Astrocyte (in vitro differentiated cells and primary cell): ENCODE data around the gene TSPY4.
"Not testable (repeated sequence)": the region's sequence is repeated elsewhere in the genome, so short reads cannot be mapped to it uniquely, and the experiment has no call there.

Experiments
- EZH2 ChIP-seq: IDR thresholded peaks from 2 replicates; pipeline ENCODE4 v1.6.1; 2012; ENCODE audit warnings: mild to moderate bottlenecking, low read length, inconsistent platforms; ENCODE audit not compliant: insufficient read depth
- TF ChIP-seq, protein P1 (sequence below): IDR thresholded peaks from 2 replicates; pipeline ENCODE4 v1.5.1; 2011; ENCODE audit warnings: low read depth, mild to moderate bottlenecking, inconsistent platforms, low read length, moderate library complexity; ENCODE audit not compliant: insufficient read depth

DNA sequence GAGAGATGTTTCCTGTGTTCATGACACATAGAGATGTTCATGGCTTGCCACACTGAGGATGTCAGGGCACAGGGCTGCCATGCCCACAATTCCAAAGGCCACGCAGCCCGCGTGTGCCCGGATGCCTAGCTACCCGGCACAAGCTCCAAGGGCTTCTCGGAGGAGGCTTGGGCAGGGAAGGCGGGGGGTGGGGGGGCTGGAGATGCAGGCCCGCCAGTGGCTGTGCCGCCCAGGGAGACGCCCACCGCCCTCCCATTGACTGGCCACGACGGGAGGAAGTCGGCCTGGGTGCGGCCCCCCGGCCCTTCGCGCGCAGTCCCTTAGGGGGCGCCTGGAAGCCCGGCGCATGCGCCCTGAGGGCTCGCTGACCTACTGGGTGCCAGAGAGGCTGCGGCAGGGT is 20.2 kb downstream of the TSPY4 start, which contains the start of gene TSPY8:
- TF ChIP-seq EZH2: not testable (repeated sequence)
- TF ChIP-seq, protein P1, sequence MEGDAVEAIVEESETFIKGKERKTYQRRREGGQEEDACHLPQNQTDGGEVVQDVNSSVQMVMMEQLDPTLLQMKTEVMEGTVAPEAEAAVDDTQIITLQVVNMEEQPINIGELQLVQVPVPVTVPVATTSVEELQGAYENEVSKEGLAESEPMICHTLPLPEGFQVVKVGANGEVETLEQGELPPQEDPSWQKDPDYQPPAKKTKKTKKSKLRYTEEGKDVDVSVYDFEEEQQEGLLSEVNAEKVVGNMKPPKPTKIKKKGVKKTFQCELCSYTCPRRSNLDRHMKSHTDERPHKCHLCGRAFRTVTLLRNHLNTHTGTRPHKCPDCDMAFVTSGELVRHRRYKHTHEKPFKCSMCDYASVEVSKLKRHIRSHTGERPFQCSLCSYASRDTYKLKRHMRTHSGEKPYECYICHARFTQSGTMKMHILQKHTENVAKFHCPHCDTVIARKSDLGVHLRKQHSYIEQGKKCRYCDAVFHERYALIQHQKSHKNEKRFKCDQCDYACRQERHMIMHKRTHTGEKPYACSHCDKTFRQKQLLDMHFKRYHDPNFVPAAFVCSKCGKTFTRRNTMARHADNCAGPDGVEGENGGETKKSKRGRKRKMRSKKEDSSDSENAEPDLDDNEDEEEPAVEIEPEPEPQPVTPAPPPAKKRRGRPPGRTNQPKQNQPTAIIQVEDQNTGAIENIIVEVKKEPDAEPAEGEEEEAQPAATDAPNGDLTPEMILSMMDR: not testable (repeated sequence)
